GM12801 (cell line): ENCODE results near the gene SCO2.

Experiments
- TF ChIP-seq, protein P1 (sequence below): IDR thresholded peaks from one replicate; pipeline ENCODE4 v1.5.1; 2011; ENCODE audit warnings: control low read depth; ENCODE audit not compliant: insufficient read length; ENCODE audit errors: extremely low read depth

The SCO2 gene

DNA sequence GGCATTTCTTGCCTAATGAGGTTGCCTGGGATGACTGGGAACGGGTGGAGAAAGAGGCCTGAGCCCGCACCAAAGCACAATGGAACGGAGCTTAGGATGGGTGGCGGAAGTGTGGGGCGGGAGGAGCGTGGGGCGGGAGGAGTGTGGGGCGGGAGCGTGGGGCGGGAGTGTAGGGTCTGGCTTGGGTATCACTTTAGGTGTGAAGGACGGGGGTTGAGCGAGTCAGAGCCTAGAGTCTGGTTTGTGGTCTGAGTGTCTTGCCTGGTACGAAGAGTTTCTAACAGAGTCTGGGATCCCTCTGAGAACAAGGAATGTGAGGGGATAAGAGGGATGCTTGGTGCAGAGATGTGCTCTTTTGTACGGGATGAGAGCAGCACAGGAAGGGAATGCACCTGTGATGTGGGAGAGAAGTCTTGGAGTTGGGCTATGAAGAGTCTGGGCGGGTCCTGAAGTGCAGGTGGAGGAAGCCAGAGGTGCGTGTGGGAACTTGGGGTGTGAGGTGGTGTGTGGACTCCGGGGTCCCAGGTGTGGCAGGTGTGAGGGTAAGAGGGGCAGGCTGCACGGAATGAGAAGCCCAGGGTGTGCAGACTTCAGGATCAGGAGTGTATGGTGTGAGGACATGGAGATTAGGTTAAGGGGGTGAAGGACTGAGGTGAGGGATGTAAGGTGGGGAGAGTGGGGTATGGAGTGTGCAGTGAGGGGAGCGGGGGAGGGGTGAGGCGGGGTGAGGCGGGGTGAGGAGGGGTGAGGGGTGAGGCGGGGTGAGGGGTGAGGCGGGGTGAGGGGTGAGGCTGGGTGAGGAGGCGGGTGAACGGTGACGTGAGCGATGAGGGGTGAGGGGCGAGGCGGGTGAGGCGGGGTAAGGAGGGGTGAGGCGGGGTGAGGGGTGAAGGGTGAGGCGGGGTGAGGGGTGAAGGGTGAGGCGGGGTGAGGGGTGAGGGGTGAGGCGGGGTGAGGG, 36.3 kb upstream of the SCO2 start:
- TF ChIP-seq, protein P1, sequence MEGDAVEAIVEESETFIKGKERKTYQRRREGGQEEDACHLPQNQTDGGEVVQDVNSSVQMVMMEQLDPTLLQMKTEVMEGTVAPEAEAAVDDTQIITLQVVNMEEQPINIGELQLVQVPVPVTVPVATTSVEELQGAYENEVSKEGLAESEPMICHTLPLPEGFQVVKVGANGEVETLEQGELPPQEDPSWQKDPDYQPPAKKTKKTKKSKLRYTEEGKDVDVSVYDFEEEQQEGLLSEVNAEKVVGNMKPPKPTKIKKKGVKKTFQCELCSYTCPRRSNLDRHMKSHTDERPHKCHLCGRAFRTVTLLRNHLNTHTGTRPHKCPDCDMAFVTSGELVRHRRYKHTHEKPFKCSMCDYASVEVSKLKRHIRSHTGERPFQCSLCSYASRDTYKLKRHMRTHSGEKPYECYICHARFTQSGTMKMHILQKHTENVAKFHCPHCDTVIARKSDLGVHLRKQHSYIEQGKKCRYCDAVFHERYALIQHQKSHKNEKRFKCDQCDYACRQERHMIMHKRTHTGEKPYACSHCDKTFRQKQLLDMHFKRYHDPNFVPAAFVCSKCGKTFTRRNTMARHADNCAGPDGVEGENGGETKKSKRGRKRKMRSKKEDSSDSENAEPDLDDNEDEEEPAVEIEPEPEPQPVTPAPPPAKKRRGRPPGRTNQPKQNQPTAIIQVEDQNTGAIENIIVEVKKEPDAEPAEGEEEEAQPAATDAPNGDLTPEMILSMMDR: no peak

DNA sequence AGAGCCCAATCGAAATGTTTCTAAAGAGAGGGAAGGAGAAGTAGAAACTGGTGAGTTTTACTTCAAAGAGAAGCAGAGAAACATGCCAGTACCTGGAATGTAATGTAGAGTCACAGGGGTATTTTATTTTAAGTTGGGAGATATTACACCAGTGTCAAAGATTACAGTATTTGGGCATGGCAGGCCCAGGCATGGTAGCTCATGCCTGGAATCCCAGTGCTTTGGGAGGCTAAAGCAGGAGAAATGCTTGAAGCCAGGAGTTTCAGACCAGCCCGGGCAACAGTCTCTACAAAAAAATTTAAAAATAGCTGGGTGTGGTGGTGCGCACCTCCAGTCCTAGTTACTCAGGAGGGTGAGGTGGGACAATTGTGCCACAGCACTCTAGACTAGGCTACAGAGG, 34.6 kb upstream of the SCO2 start:
- TF ChIP-seq, protein P1: no peak

DNA sequence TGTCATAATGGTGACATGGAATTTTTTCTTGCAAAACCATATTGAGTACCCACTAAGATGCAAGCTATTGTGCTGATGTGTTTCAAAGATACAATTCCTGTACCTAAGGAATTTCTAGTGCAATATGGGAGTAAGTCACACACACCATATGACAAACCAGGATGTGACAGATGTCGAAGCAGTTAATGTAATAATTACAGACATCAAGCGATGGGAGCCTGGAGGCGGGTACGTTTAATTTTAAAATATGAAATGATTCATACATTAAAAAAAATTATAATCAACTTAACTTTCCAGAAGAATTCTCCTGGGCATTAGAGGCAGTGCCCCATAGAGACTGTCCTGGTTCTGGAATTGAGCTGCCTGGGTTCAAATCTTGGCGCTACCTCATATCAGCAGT, 31.3 kb upstream of the SCO2 start:
- TF ChIP-seq, protein P1: no peak

DNA sequence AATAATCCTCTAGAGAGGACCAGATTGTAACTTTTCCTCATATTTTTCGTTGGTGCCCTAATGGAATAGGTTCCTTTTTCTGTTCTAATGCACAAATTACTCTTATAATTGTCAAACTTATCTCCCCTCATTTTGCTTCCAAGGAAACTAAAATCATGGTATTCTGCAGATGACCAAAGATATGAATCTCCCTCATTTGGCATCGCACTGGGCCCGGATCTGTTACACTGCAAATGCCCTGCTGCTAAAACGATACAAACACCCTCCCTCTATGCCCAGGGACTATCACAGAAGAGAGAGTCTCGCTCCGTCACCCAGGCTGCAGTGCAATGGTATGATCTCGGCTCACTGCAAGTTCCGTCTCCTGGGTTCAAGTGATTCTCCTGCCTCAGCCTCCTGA, 27.9 kb upstream of the SCO2 start:
- TF ChIP-seq, protein P1: no peak

DNA sequence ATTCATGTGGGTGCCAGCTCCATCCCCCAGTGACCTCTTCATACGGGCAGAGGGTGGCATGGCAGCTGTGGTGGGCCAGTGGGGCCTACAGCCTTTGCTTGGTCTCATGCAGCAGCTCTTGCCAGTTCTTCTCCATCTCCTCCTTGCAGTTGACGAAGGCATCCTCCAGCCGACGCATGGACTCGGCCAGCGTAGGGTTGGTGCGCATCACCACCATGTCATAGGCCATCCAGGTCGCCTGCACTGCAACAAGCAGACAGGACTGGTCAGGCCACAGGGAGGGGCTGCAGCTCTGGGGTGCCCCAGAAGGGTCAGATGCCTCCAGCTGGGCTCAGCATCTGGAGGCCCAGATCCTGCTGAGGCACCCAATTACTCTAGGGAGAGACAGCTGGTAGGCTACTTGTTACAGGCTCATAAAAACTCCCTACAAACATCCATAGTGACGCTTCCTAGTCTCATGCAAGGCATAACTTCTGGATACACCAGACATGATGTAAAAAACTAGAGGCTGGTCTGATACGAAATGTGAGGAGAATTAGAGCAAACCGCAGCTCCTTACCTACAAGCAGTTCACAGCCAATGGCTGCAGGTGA, 25.9 kb upstream of the SCO2 start:
- TF ChIP-seq, protein P1: no peak

DNA sequence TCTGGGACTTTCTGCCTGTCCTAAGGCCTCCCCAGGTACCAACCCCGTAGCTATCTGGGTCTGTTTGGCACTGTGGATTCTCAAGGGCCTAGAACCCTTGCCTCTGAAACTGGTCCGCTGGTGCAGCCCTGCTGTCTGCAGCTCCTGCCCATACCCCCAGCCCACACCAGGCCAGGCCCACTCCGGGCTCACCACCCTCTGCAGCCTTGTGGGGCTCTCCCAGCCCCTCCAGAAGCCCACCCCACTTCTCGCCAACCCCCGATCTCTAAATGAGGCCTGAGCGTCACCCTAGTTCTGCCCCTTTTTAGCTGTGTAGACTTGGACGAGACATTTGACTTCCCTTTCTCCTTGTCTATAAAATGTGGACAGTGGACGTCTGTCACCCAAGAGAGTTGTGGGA, 25.0 kb upstream of the SCO2 start:
- TF ChIP-seq, protein P1: no peak

DNA sequence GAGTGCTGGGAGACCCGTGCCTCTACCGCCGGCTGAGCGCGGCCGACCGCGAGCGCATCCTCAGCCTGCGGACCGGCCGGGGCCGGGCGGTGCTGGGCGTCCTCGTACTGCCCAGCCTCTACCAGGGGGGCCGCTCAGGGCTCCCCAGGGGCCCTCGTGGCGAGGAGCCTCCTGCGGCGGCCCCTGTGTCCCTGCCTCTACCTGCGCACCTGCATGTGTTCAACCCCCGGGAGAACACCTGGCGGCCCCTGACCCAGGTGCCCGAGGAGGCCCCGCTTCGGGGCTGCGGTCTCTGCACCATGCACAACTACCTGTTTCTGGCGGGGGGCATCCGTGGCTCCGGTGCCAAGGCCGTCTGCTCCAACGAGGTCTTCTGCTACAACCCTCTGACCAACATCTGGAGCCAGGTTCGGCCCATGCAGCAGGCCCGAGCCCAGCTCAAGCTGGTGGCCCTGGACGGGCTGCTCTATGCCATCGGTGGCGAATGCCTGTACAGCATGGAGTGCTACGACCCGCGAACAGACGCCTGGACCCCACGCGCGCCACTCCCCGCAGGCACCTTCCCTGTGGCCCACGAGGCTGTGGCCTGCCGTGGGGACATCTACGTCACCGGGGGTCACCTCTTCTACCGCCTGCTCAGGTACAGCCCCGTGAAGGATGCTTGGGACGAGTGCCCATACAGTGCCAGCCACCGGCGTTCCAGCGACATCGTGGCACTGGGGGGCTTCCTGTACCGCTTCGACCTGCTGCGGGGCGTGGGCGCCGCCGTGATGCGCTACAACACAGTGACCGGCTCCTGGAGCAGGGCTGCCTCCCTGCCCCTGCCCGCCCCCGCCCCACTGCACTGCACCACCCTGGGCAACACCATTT, 23.8 kb upstream of the SCO2 start:
- TF ChIP-seq, protein P1: no peak
